GM18951 (cell line): ENCODE measurements around the gene MTPN.

Experiments used
- POLR2A ChIP-seq: IDR thresholded peaks from 4 replicates; pipeline ENCODE4 v1.6.1; 2011; ENCODE audit warnings: mild to moderate bottlenecking; ENCODE audit not compliant: insufficient read length, insufficient read depth; ENCODE audit errors: extremely low read depth
- in situ Hi-C: fragments of 300-500 bp; cut with MboI; formaldehyde crosslinking; loops from one replicate; pipeline ENCODE4 v1.12.0; 2022; ENCODE audit warnings: low sequenced_read_pairs, mixed read lengths, inconsistent platforms; ENCODE audit not compliant: unreplicated experiment

MTPN gene

GRCh38 chr7:135977007-135977741 lies at the start of gene MTPN:
MTPN (minus strand) TSS chr7:135977359; CDS start chr7:135977100, 259 bp downstream.
- in situ Hi-C loops, result no loop called here
- peak; percentile 67 for TF ChIP-seq POLR2A

GRCh38 chr7:136026209-136026608 lies 49.0 kb upstream of the MTPN start:
- TF ChIP-seq POLR2A, result no peak
- in situ Hi-C loops, result no loop called here

- in situ Hi-C loops, result no loop called here
Observed at GRCh38 chr7:136023134-136023869, 46.1 kb upstream of the MTPN start.

GRCh38 chr7:136020556-136020955 lies 43.4 kb upstream of the MTPN start:
- in situ Hi-C loops, result no loop called here
- no peak for TF ChIP-seq POLR2A

More at GRCh38 chr7:136023134-136023869, 46.1 kb upstream of the MTPN start:
- no peak for TF ChIP-seq POLR2A

GRCh38 chr7:136018104-136018503 lies 40.9 kb upstream of the MTPN start:
- TF ChIP-seq POLR2A, result no peak
- in situ Hi-C loops, result no loop called here

GRCh38 chr7:136016649-136017395 lies 39.7 kb upstream of the MTPN start:
- in situ Hi-C loops, result no loop called here

GRCh38 chr7:136015638-136016037 lies 38.5 kb upstream of the MTPN start:
- no peak for TF ChIP-seq POLR2A
- in situ Hi-C loops, result no loop called here

More at GRCh38 chr7:136016649-136017395, 39.7 kb upstream of the MTPN start:
- TF ChIP-seq POLR2A, result no peak

- in situ Hi-C loops, result no loop called here
- TF ChIP-seq POLR2A, result no peak
Observed at GRCh38 chr7:136014659-136015058, 37.5 kb upstream of the MTPN start.

GRCh38 chr7:136012238-136012637 lies 35.1 kb upstream of the MTPN start:
- in situ Hi-C loops, result no loop called here
- no peak for TF ChIP-seq POLR2A

GRCh38 chr7:136009488-136010079 lies 32.4 kb upstream of the MTPN start:
- in situ Hi-C loops, result loop anchor here (5.0 kb wide), 1 partner anchor 207 kb away; no protein-coding TSS in a partner anchor
- no peak for TF ChIP-seq POLR2A

GRCh38 chr7:136006208-136006607 lies 29.0 kb upstream of the MTPN start:
- in situ Hi-C loops, result loop anchor here (5.0 kb wide), 1 partner anchor 204 kb away; no protein-coding TSS in a partner anchor
- no peak for TF ChIP-seq POLR2A

- in situ Hi-C loops, result no loop called here
- no peak for TF ChIP-seq POLR2A
Observed at GRCh38 chr7:136004083-136004482, 26.9 kb upstream of the MTPN start.

GRCh38 chr7:136002802-136003201 lies 25.6 kb upstream of the MTPN start:
- in situ Hi-C loops, result no loop called here

GRCh38 chr7:136000288-136000913 lies 23.2 kb upstream of the MTPN start:
- in situ Hi-C loops, result no loop called here
- TF ChIP-seq POLR2A, result no peak

More at GRCh38 chr7:136002802-136003201, 25.6 kb upstream of the MTPN start:
- no peak for TF ChIP-seq POLR2A
